OCI-LY3 (cell line): ENCODE data around the gene GJA5.

ENCODE experiments used
- H2AFZ ChIP-seq: fragments of 200-600, 300-600 bp; shearing (Covaris generic); 2 replicates; pipeline ENCODE4 v1.6.0; 2014; ENCODE audit warnings: antibody characterized with exemption, low read depth, low read length
- H3K27ac ChIP-seq: fragments of 200-600, 300-600 bp; sonication (generic); 2 replicates; pipeline ENCODE4 v1.5.1; 2014; ENCODE audit warnings: mild to moderate bottlenecking, low read length, moderate library complexity, mixed read lengths
- H3K27me3 ChIP-seq: fragments of 200-600, 300-600 bp; sonication (generic); 2 replicates; pipeline ENCODE4 v1.6.1; 2014; ENCODE audit warnings: low read depth, low read length, mixed read lengths
- H3K36me3 ChIP-seq: fragments of 200-600, 300-600 bp; sonication (generic); replicated peaks from 2 replicates; pipeline ENCODE3; 2014; ENCODE audit warnings: low read depth, low read length, mixed read lengths
- H3K4me1 ChIP-seq: fragments of 300-600, 200-600 bp; sonication (generic); 2 replicates; pipeline ENCODE4 v1.6.1; 2014; ENCODE audit warnings: low read length, mixed read lengths
- H3K4me2 ChIP-seq: fragments of 200-600, 300-600 bp; sonication (generic); 2 replicates; pipeline ENCODE4 v1.6.1; 2014; ENCODE audit warnings: low read length, mixed read lengths
- H3K4me3 ChIP-seq: fragments of 300-600, 200-600 bp; sonication (generic); 2 replicates; pipeline ENCODE4 v1.5.1; 2014; ENCODE audit warnings: antibody characterized with exemption, mild to moderate bottlenecking, low read length, moderate library complexity
- H3K79me2 ChIP-seq: fragments of 300-600, 200-600 bp; shearing (Covaris generic); 2 replicates; pipeline ENCODE4 v1.6.1; 2014; ENCODE audit warnings: mild to moderate bottlenecking, low read length, mixed read lengths
- H3K9ac ChIP-seq: fragments of 300-600, 200-600 bp; shearing (Covaris generic); 2 replicates; pipeline ENCODE4 v1.6.0; 2014; ENCODE audit warnings: mild to moderate bottlenecking, low read length, moderate library complexity
- H3K9me3 ChIP-seq: fragments of 200-600, 300-600 bp; shearing (Covaris generic); 2 replicates; pipeline ENCODE4 v1.6.1; 2014; ENCODE audit warnings: low read length, mixed read lengths; ENCODE audit not compliant: insufficient read depth
- H4K20me1 ChIP-seq: fragments of 200-600, 300-600 bp; sonication (generic); 2 replicates; pipeline ENCODE4 v1.6.1; 2016; ENCODE audit warnings: low read length, mixed read lengths; ENCODE audit not compliant: insufficient read depth
- CTCF ChIP-seq: fragments of 200-600, 300-600 bp; sonication (generic); IDR thresholded peaks from 2 replicates; pipeline ENCODE4 v1.5.1; 2014; ENCODE audit warnings: antibody characterized with exemption, low read length, low read depth
- EZH2phosphoT487 ChIP-seq: fragments of 200-600 bp; shearing (Covaris generic); IDR thresholded peaks from 2 replicates; pipeline ENCODE4 v1.6.1; 2018; ENCODE audit warnings: antibody characterized with exemption, mixed run types, low read depth

GJA5 gene

GRCh38 chr1:147757015-147757990, 3.1 kb downstream of the GJA5 start:
- Histone ChIP-seq H2AFZ (no peak overlapping the region), H3K9ac (no peak overlapping the region), H4K20me1 (no peaks in the 10 kb centered on the region), H3K36me3 (no peaks in the 10 kb centered on the region), H3K27ac (no peak overlapping the region), H3K4me1 (no peaks in the 10 kb centered on the region), H3K79me2 (no peaks in the 10 kb centered on the region), H3K9me3 (no peaks in the 10 kb centered on the region), H3K27me3 (peaks cover 22% of the 10 kb centered on the region), H3K4me3 (no peak overlapping the region), H3K4me2 (no peak overlapping the region)
- no peak for TF ChIP-seq EZH2phosphoT487
- TF ChIP-seq CTCF: no peak

GRCh38 chr1:147756341-147756740, 4.1 kb downstream of the GJA5 start:
- no peaks in the 10 kb centered on the region for H3K79me2 ChIP-seq
- H3K9me3 ChIP-seq: no peaks in the 10 kb centered on the region
- H2AFZ ChIP-seq: no peak overlapping the region
- H3K9ac ChIP-seq: no peak overlapping the region
- H3K27ac ChIP-seq: no peak overlapping the region
- TF ChIP-seq CTCF (no peak), EZH2phosphoT487 (no peak)
- no peaks in the 10 kb centered on the region for H3K4me1 ChIP-seq
- H3K4me3 ChIP-seq: no peak overlapping the region
- peaks cover 17% of the 10 kb centered on the region for H3K27me3 ChIP-seq
- no peaks in the 10 kb centered on the region for H3K36me3 ChIP-seq
- no peaks in the 10 kb centered on the region for H4K20me1 ChIP-seq
- H3K4me2 ChIP-seq: no peak overlapping the region

- no peaks in the 10 kb centered on the region for H3K79me2 ChIP-seq
- no peaks in the 10 kb centered on the region for H3K9me3 ChIP-seq
- TF ChIP-seq CTCF (no peak), EZH2phosphoT487 (no peak)
Measured at GRCh38 chr1:147754661-147755060, 5.7 kb downstream of the GJA5 start.

GRCh38 chr1:147753081-147753480, 7.3 kb downstream of the GJA5 start:
- Histone ChIP-seq H4K20me1 (no peaks in the 10 kb centered on the region), H3K27me3 (peaks cover 16% of the 10 kb centered on the region), H3K4me2 (no peak overlapping the region), H3K79me2 (no peaks in the 10 kb centered on the region), H3K27ac (no peak overlapping the region), H3K4me3 (no peak overlapping the region), H3K9ac (no peak overlapping the region), H2AFZ (no peak overlapping the region), H3K9me3 (no peaks in the 10 kb centered on the region), H3K4me1 (no peaks in the 10 kb centered on the region), H3K36me3 (no peaks in the 10 kb centered on the region)
- TF ChIP-seq EZH2phosphoT487 (no peak), CTCF (no peak)

More at GRCh38 chr1:147754661-147755060, 5.7 kb downstream of the GJA5 start:
- Histone ChIP-seq H3K4me2 (no peak overlapping the region), H3K36me3 (no peaks in the 10 kb centered on the region), H3K4me3 (no peak overlapping the region), H3K4me1 (no peaks in the 10 kb centered on the region), H3K27me3 (peaks cover 6% of the 10 kb centered on the region), H3K9ac (no peak overlapping the region), H2AFZ (no peak overlapping the region), H4K20me1 (no peaks in the 10 kb centered on the region), H3K27ac (no peak overlapping the region)
